ENCODE results near the gene SLC36A1. TPM values are rescaled to one million over a fixed set of nuclear protein-coding genes. Genes with fewer than 3 reads are reported as not detected.

The SLC36A1 gene
- total RNA-seq, 1 experiment from 2014 or later = 7.4 TPM

DNA sequence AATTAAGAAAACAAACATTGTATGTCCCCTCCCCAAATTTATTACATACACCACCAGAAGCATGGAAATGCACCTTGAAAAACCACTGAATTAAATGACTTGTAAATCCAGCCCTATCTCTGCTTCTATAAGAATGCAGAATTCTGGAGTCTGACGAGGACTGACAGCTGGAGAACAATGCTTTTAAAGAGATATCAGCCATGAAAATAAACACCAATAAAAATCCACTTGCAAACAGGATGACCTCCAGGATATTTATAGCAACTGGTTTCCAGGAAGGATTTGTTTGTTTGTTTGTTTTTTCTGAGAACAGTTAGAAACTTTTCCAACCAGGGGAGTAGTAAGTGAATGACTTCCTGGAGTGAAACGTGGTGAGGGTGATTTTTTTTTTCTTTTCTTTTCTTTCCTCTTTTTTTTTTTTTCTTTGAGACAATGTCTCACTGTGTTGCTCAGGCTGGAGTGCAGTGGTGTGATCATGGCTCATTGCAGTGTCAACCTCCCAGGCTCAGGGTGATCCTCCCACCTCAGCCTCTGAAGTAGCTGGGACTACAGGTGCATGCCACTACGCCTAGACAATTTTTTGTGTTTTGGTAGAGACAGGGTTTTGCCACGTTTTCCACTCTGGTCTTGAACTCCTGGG is 38.7 kb upstream of the SLC36A1 start:
- TF ChIP-seq SP1 (IDR thresholded peaks at IDR 0.05; ENCODE audit: low read depth) (no peak), SRF (IDR thresholded peaks at IDR 0.05; ENCODE audit: low read depth) (no peak), ZFX (IDR thresholded peaks at IDR 0.05) (no peak), ELF1 (IDR thresholded peaks at IDR 0.05; ENCODE audit: borderline replicate concordance, low read depth) (no peak), CBX3 (IDR thresholded peaks at IDR 0.05; ENCODE audit: low read depth) (no peak), SIN3A (IDR thresholded peaks at IDR 0.05; ENCODE audit: low read depth) (no peak), POLR2AphosphoS5 (IDR thresholded peaks at IDR 0.05; ENCODE audit: low read depth, low read length) (no peak), CEBPB (IDR thresholded peaks at IDR 0.05; ENCODE audit: low read depth) (no peak), EZH2 (IDR thresholded peaks at IDR 0.05) (no peak), ZNF274 (IDR thresholded peaks at IDR 0.05; ENCODE audit: low read depth, low read length) (no peak), YY1 (IDR thresholded peaks at IDR 0.05; ENCODE audit: extremely low read depth, insufficient replicate concordance, low read depth, low read length) (no peak)
- TF ChIP-seq, protein P1, sequence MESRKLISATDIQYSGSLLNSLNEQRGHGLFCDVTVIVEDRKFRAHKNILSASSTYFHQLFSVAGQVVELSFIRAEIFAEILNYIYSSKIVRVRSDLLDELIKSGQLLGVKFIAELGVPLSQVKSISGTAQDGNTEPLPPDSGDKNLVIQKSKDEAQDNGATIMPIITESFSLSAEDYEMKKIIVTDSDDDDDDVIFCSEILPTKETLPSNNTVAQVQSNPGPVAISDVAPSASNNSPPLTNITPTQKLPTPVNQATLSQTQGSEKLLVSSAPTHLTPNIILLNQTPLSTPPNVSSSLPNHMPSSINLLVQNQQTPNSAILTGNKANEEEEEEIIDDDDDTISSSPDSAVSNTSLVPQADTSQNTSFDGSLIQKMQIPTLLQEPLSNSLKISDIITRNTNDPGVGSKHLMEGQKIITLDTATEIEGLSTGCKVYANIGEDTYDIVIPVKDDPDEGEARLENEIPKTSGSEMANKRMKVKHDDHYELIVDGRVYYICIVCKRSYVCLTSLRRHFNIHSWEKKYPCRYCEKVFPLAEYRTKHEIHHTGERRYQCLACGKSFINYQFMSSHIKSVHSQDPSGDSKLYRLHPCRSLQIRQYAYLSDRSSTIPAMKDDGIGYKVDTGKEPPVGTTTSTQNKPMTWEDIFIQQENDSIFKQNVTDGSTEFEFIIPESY (IDR thresholded peaks at IDR 0.05; ENCODE audit: extremely low read depth, insufficient replicate concordance, low read length) = no peak
- TF ChIP-seq, protein P2, sequence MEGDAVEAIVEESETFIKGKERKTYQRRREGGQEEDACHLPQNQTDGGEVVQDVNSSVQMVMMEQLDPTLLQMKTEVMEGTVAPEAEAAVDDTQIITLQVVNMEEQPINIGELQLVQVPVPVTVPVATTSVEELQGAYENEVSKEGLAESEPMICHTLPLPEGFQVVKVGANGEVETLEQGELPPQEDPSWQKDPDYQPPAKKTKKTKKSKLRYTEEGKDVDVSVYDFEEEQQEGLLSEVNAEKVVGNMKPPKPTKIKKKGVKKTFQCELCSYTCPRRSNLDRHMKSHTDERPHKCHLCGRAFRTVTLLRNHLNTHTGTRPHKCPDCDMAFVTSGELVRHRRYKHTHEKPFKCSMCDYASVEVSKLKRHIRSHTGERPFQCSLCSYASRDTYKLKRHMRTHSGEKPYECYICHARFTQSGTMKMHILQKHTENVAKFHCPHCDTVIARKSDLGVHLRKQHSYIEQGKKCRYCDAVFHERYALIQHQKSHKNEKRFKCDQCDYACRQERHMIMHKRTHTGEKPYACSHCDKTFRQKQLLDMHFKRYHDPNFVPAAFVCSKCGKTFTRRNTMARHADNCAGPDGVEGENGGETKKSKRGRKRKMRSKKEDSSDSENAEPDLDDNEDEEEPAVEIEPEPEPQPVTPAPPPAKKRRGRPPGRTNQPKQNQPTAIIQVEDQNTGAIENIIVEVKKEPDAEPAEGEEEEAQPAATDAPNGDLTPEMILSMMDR (IDR thresholded peaks at IDR 0.05 in 2 of 3, conservative IDR thresholded peaks at IDR 0.05 in 1 of 3; ENCODE audit: borderline replicate concordance in 1 of 3, insufficient read depth in 1 of 3, low read depth in 2 of 3, low read length in 2 of 3) = no peak
- TF ChIP-seq, protein P3, sequence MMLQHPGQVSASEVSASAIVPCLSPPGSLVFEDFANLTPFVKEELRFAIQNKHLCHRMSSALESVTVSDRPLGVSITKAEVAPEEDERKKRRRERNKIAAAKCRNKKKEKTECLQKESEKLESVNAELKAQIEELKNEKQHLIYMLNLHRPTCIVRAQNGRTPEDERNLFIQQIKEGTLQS (IDR thresholded peaks at IDR 0.05) = no peak
- TF ChIP-seq, protein P4, sequence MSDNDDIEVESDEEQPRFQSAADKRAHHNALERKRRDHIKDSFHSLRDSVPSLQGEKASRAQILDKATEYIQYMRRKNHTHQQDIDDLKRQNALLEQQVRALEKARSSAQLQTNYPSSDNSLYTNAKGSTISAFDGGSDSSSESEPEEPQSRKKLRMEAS (IDR thresholded peaks at IDR 0.05) = no peak
- TF ChIP-seq, protein P5, sequence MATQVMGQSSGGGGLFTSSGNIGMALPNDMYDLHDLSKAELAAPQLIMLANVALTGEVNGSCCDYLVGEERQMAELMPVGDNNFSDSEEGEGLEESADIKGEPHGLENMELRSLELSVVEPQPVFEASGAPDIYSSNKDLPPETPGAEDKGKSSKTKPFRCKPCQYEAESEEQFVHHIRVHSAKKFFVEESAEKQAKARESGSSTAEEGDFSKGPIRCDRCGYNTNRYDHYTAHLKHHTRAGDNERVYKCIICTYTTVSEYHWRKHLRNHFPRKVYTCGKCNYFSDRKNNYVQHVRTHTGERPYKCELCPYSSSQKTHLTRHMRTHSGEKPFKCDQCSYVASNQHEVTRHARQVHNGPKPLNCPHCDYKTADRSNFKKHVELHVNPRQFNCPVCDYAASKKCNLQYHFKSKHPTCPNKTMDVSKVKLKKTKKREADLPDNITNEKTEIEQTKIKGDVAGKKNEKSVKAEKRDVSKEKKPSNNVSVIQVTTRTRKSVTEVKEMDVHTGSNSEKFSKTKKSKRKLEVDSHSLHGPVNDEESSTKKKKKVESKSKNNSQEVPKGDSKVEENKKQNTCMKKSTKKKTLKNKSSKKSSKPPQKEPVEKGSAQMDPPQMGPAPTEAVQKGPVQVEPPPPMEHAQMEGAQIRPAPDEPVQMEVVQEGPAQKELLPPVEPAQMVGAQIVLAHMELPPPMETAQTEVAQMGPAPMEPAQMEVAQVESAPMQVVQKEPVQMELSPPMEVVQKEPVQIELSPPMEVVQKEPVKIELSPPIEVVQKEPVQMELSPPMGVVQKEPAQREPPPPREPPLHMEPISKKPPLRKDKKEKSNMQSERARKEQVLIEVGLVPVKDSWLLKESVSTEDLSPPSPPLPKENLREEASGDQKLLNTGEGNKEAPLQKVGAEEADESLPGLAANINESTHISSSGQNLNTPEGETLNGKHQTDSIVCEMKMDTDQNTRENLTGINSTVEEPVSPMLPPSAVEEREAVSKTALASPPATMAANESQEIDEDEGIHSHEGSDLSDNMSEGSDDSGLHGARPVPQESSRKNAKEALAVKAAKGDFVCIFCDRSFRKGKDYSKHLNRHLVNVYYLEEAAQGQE (IDR thresholded peaks at IDR 0.05; ENCODE audit: low read depth) = no peak
- ChIA-PET RAD21 (ENCODE audit: low non-redundant PET in 1 of 2, low total read pairs in 2 of 2, uncharacterized antibody in 2 of 2, unreplicated experiment in 2 of 2) (no interaction called here), POLR2A (no interaction called here), CTCF (no interaction called here)
- no peak overlapping the region for H3K27ac ChIP-seq (ENCODE audit: low read depth, low read length)
- no peaks in the 10 kb centered on the region for H3K9me3 ChIP-seq (ENCODE audit: control insufficient read depth in 1 of 2, insufficient read depth in 1 of 2, low read depth in 1 of 2, low read length in 2 of 2)
- H3K36me3 ChIP-seq (ENCODE audit: control insufficient read depth in 1 of 2, insufficient read depth in 2 of 2, low read length in 2 of 2) = no peaks in the 10 kb centered on the region
- H3K4me2 ChIP-seq (ENCODE audit: low read length) = no peak overlapping the region
- DNase-seq (ENCODE audit: low read depth, low spot score) (no peak), ATAC-seq (no peak)
- no peaks in the 10 kb centered on the region for H3K9me2 ChIP-seq (ENCODE audit: insufficient read depth)
- BruUV-seq (replicated peaks) = no TSS peak
- no peaks in the 10 kb centered on the region for H3K4me1 ChIP-seq (ENCODE audit: control insufficient read depth in 1 of 2, insufficient read depth in 2 of 2, low read length in 2 of 2)
- no peak overlapping the region for H2AFZ ChIP-seq (ENCODE audit: low read depth, low read length, poor library complexity, severe bottlenecking)
- H3K79me2 ChIP-seq (ENCODE audit: insufficient read depth, low read length) = no peaks in the 10 kb centered on the region
- H3K9ac ChIP-seq (ENCODE audit: low read length) = no peak overlapping the region
- no peak overlapping the region for H3K4me3 ChIP-seq (replicated peaks in 1 of 2; ENCODE audit: low read depth in 1 of 2, low read length in 2 of 2)
- intact Hi-C loops (cut with micrococcal nuclease) = no loop called here
- no peaks in the 10 kb centered on the region for H4K20me1 ChIP-seq (ENCODE audit: insufficient read depth)
- H3K27me3 ChIP-seq (ENCODE audit: insufficient read depth, low read length) = no peaks in the 10 kb centered on the region

Measured in HCT116 (cell line).